ENCODE measurements around the gene FAAP24.
"Not testable (repeated sequence)": the region's sequence is repeated elsewhere in the genome, so short reads cannot be mapped to it uniquely, and the experiment has no call there.

FAAP24 gene

GRCh38 chr19:32971715-32972540 lies at the start of gene FAAP24, which contains the start of gene CEP89:
FAAP24 (plus strand) TSS chr19:32972242; CDS start chr19:32973197, 955 bp downstream.
CEP89 (minus strand) TSS chr19:32971958; CDS start chr19:32971874, 84 bp downstream.
- no peak for DNase-seq

GRCh38 chr19:32924200-32924599 lies 47.8 kb upstream of the FAAP24 start:
- no peak for DNase-seq

GRCh38 chr19:32928806-32929205 lies 43.2 kb upstream of the FAAP24 start:
- DNase-seq = no peak

GRCh38 chr19:32930567-32930966 lies 41.5 kb upstream of the FAAP24 start:
- no peak for DNase-seq

GRCh38 chr19:32933571-32933970 lies 38.5 kb upstream of the FAAP24 start:
- DNase-seq = no peak

- no peak for DNase-seq
Observed at GRCh38 chr19:32935629-32936028, 36.4 kb upstream of the FAAP24 start.

- no peak for DNase-seq
Observed at GRCh38 chr19:32936065-32936464, 36.0 kb upstream of the FAAP24 start.

GRCh38 chr19:32941273-32941672 lies 30.8 kb upstream of the FAAP24 start:
- not testable (repeated sequence) for DNase-seq

- no peak for DNase-seq
Observed at GRCh38 chr19:32945260-32945659, 26.8 kb upstream of the FAAP24 start.

GRCh38 chr19:32966750-32967149 lies 5.3 kb upstream of the FAAP24 start:
- no peak for DNase-seq

- no peak for DNase-seq
Observed at GRCh38 chr19:32969549-32969948, 2.5 kb upstream of the FAAP24 start.

- DNase-seq = no peak
Observed at GRCh38 chr19:32971012-32971595, 938 bp upstream of the FAAP24 start.

GRCh38 chr19:32976223-32976805 lies 4.3 kb downstream of the FAAP24 start:
- no peak for DNase-seq

- no peak for DNase-seq
Observed at GRCh38 chr19:32977280-32977679, 5.2 kb downstream of the FAAP24 start.

- not testable (repeated sequence) for DNase-seq
Observed at GRCh38 chr19:32977813-32978212, 5.8 kb downstream of the FAAP24 start.

GRCh38 chr19:32979807-32980206 lies 7.8 kb downstream of the FAAP24 start:
- not testable (repeated sequence) for DNase-seq

GRCh38 chr19:32982488-32982887 lies 10.4 kb downstream of the FAAP24 start:
- not testable (repeated sequence) for DNase-seq

GRCh38 chr19:32988254-32988653 lies 16.2 kb downstream of the FAAP24 start:
- DNase-seq = not testable (repeated sequence)

GRCh38 chr19:32988724-32989123 lies 16.7 kb downstream of the FAAP24 start:
- no peak for DNase-seq

GRCh38 chr19:32995966-32996365 lies 23.9 kb downstream of the FAAP24 start:
- not testable (repeated sequence) for DNase-seq

GRCh38 chr19:32997061-32997464 lies 25.0 kb downstream of the FAAP24 start:
- DNase-seq = not testable (repeated sequence)

GRCh38 chr19:32997716-32998355 lies 25.8 kb downstream of the FAAP24 start:
- DNase-seq = no peak

GRCh38 chr19:32998722-32999121 lies 26.7 kb downstream of the FAAP24 start:
- DNase-seq = no peak

All from cortex of kidney (tissue), 1 donor.